GM12878 (cell line): ENCODE data around the gene EPHB1. TPM values are rescaled to one million over a fixed set of nuclear protein-coding genes. Genes with fewer than 3 reads are reported as not detected.
A peak's percentile ranks its signal among the peaks of the same experiment; 100 is the strongest.

Source experiments
- ATF2 ChIP-seq: IDR thresholded peaks from 2 replicates; pipeline ENCODE4 v1.6.1; 2012; ENCODE audit warnings: low read length, inconsistent platforms
- BCL11A ChIP-seq: IDR thresholded peaks from 2 replicates; pipeline ENCODE4 v1.6.1; 2011; ENCODE audit warnings: low read depth, low read length
- CBX5 ChIP-seq: sonication (generic); IDR thresholded peaks from 2 replicates; pipeline ENCODE4 v1.6.1; 2016; ENCODE audit warnings: low read depth, moderate library complexity, mild to moderate bottlenecking, inconsistent platforms
- EP300 ChIP-seq, 2 experiments: fragments of 150-350 bp in 1 of 2; IDR thresholded peaks; 2 replicates each; pipeline ENCODE4 v1.6.1; 2011 to 2012; ENCODE audit warnings: low read depth in 2 of 2, low read length in 2 of 2, borderline replicate concordance in 1 of 2, improper control_type of control experiment in 1 of 2, inconsistent platforms in 1 of 2; ENCODE audit not compliant: control insufficient read depth in 1 of 2
- ESRRA ChIP-seq: IDR thresholded peaks from 2 replicates; pipeline ENCODE4 v1.6.1; 2012; ENCODE audit warnings: mild to moderate bottlenecking, low read length, improper control_type of control experiment
- ETV6 ChIP-seq, 2 experiments: fragments of 450-650 bp in 1 of 2; IDR thresholded peaks in 1 of 2; conservative IDR thresholded peaks in 1 of 2; 2 replicates each; pipeline ENCODE4 v1.6.1; 2014; ENCODE audit warnings: antibody characterized with exemption in 1 of 2, borderline replicate concordance in 1 of 2, low read depth in 1 of 2, mild to moderate bottlenecking in 1 of 2, moderate library complexity in 1 of 2
- FOS ChIP-seq: IDR thresholded peaks from 3 replicates; pipeline ENCODE4 v1.6.1; 2011; ENCODE audit warnings: borderline replicate concordance; ENCODE audit not compliant: insufficient read length; ENCODE audit errors: extremely low read depth
- IRF4 ChIP-seq: IDR thresholded peaks from 2 replicates; pipeline ENCODE4 v1.6.1; 2011; ENCODE audit warnings: low read depth, low read length
- MAX ChIP-seq: IDR thresholded peaks from 2 replicates; pipeline ENCODE4 v1.6.1; 2012; ENCODE audit warnings: low read depth, low read length, improper control_type of control experiment
- MLLT1 ChIP-seq: fragments of 450-650 bp; IDR thresholded peaks from 2 replicates; pipeline ENCODE4 v1.6.1; 2016; ENCODE audit warnings: mild to moderate bottlenecking
- MYB ChIP-seq: fragments of 150-350 bp; IDR thresholded peaks from 2 replicates; pipeline ENCODE4 v1.6.1; 2014; ENCODE audit warnings: mild to moderate bottlenecking, low read depth, low read length, borderline replicate concordance
- MYC ChIP-seq: IDR thresholded peaks from 2 replicates; pipeline ENCODE4 v1.6.1; 2011; ENCODE audit warnings: mild to moderate bottlenecking, low read length, moderate library complexity, inconsistent platforms; ENCODE audit not compliant: insufficient read depth, insufficient replicate concordance, insufficient read length, severe bottlenecking
- NFXL1 ChIP-seq: fragments of 450-650 bp; IDR thresholded peaks from 2 replicates; pipeline ENCODE4 v1.6.1; 2017; ENCODE audit warnings: antibody characterized with exemption, mild to moderate bottlenecking, borderline replicate concordance
- SKIL ChIP-seq: fragments of 450-650 bp; IDR thresholded peaks from 2 replicates; pipeline ENCODE4 v1.6.1; 2017; ENCODE audit warnings: mild to moderate bottlenecking, low read depth, inconsistent platforms; ENCODE audit not compliant: poor library complexity, severe bottlenecking
- SRF ChIP-seq, 2 experiments: IDR thresholded peaks; 2 replicates each; pipeline ENCODE4 v1.6.1; 2011; ENCODE audit warnings: low read depth in 2 of 2, low read length in 2 of 2, mild to moderate bottlenecking in 1 of 2, moderate library complexity in 1 of 2
- TARDBP ChIP-seq: IDR thresholded peaks from 2 replicates; pipeline ENCODE4 v1.6.1; 2016; ENCODE audit warnings: borderline replicate concordance
- TCF3 ChIP-seq: IDR thresholded peaks from 2 replicates; pipeline ENCODE4 v1.6.1; 2012; ENCODE audit warnings: low read depth, mild to moderate bottlenecking, low read length, borderline replicate concordance; ENCODE audit not compliant: insufficient read depth
- USF1 ChIP-seq: IDR thresholded peaks from 2 replicates; pipeline ENCODE4 v1.6.1; 2011; ENCODE audit warnings: borderline replicate concordance, low read depth, mild to moderate bottlenecking, moderate library complexity, mixed read lengths, low read length; ENCODE audit not compliant: insufficient read depth; ENCODE audit errors: extremely low read length
- YY1 ChIP-seq: IDR thresholded peaks from 2 replicates; pipeline ENCODE4 v1.6.1; 2011; ENCODE audit warnings: low read depth, mild to moderate bottlenecking, low read length
- ZNF24 ChIP-seq: fragments of 450-650 bp; IDR thresholded peaks from 2 replicates; pipeline ENCODE4 v1.6.1; 2017; ENCODE audit warnings: antibody characterized with exemption, mild to moderate bottlenecking
- ZSCAN29 ChIP-seq: fragments of 450-650 bp; IDR thresholded peaks from 2 replicates; pipeline ENCODE4 v1.6.1; 2017; ENCODE audit warnings: mild to moderate bottlenecking, moderate library complexity
- polyA plus RNA-seq, 11 experiments: library from polyadenylated mRNA; depleted of rRNA in 4 of 11; unstranded in 6 of 11; stranded (reverse) in 5 of 11; fragments of >200 nt; fragmentation: Nextera tagmentation in 4 of 11; fragmentation: Illumina TruSeq in 1 of 11; extraction: Ambion mirVana in 4 of 11; extraction: Trizol in 1 of 11; gene quantifications; 1 replicate in 1 of 11; 2 replicates in 10 of 11; pipeline versions ENCODE4 v1.2.1 to v1.2.3, GENCODE V29; 2011 to 2016; ENCODE audit warnings: inconsistent platforms in 2 of 11, missing spikeins in 2 of 11, low read depth in 1 of 11
- total RNA-seq, 4 experiments: library from RNA; depleted of rRNA in 3 of 4; stranded (reverse); fragments of >200 nt in 3 of 4; fragmentation: Illumina TruSeq in 1 of 4; extraction: Trizol in 1 of 4; gene quantifications; 2 replicates each; pipeline versions ENCODE4 v1.2.1 to v1.2.3, GENCODE V29; 2013 to 2021

EPHB1 gene
- total and polyA plus RNA-seq, 10 of the 15 experiments (the other 5 are each of a cell fraction or from before 2014, with no cell fraction given), result 0.33 to 23.8 (median 1.2) TPM

GRCh38 chr3:134904241-134904771 is 109.2 kb downstream of the EPHB1 start (continued):
- TF ChIP-seq SKIL, result peak; percentile 98
- TF ChIP-seq EP300 (IDR thresholded peaks at IDR 0.05; ENCODE audit: borderline replicate concordance in 1 of 2, control insufficient read depth in 1 of 2, low read depth in 2 of 2, low read length in 2 of 2), result peak; percentile 98 to 99
- TF ChIP-seq YY1, result peak; percentile 69
- TF ChIP-seq IRF4, result peak; percentile 87
- no peak for TF ChIP-seq USF1
- no peak for TF ChIP-seq NFXL1
- TF ChIP-seq ETV6 (conservative IDR thresholded peaks at IDR 0.05 in 1 of 2, IDR thresholded peaks at IDR 0.05 in 1 of 2; ENCODE audit: borderline replicate concordance in 1 of 2, low read depth in 1 of 2), result 0 out of 4 replicates have a peak, but pooled peaks of 1 of the 2 experiments have one; percentile 14
- peak; percentile 56; the same call in 1 of the 2 replicates for TF ChIP-seq ZSCAN29
- TF ChIP-seq MYB, result peak; percentile 59; the same call in 1 of the 2 replicates
- peak; percentile 98 for TF ChIP-seq ATF2
- TF ChIP-seq TCF3, result peak; percentile 96
- peak; percentile 93 for TF ChIP-seq CBX5
- TF ChIP-seq FOS, result no peak
- peak; percentile 98 for TF ChIP-seq BCL11A
- TF ChIP-seq MYC, result no peak
- TF ChIP-seq MAX, result peak; percentile 39; the same call in 1 of the 2 replicates
- TF ChIP-seq MLLT1, result peak; percentile 100
- peak; percentile 58; the same call in 1 of the 2 replicates for TF ChIP-seq ZNF24
- no peak for TF ChIP-seq SRF (IDR thresholded peaks at IDR 0.05; ENCODE audit: low read depth in 2 of 2, low read length in 2 of 2)
- no peak for TF ChIP-seq ESRRA
- no peak for TF ChIP-seq TARDBP
